Measurements from ENCODE around the gene PAX7.

DNA sequence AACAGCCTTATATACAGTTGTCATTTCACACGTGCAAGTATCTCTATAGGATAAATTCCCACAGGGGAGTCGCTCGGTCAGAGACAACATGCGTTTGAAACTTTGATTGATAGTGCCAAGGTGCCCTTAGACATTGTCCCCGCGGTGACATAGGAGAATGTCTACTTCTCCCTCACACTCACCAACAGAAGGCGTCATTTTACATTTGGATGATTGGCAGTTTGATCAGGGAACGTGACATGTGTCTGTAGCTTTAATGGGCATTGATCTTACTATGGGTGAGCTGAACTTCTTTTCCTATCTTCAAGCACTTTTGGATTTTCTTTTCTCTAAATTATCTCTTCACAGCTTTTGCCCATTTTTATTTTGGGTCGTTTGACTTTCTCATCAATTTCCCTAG is 42.6 kb upstream of the PAX7 start:
- no peak for TF ChIP-seq EZH2 (IDR thresholded peaks at IDR 0.05; ENCODE audit: insufficient read depth, low read length)
- TF ChIP-seq, protein P1, sequence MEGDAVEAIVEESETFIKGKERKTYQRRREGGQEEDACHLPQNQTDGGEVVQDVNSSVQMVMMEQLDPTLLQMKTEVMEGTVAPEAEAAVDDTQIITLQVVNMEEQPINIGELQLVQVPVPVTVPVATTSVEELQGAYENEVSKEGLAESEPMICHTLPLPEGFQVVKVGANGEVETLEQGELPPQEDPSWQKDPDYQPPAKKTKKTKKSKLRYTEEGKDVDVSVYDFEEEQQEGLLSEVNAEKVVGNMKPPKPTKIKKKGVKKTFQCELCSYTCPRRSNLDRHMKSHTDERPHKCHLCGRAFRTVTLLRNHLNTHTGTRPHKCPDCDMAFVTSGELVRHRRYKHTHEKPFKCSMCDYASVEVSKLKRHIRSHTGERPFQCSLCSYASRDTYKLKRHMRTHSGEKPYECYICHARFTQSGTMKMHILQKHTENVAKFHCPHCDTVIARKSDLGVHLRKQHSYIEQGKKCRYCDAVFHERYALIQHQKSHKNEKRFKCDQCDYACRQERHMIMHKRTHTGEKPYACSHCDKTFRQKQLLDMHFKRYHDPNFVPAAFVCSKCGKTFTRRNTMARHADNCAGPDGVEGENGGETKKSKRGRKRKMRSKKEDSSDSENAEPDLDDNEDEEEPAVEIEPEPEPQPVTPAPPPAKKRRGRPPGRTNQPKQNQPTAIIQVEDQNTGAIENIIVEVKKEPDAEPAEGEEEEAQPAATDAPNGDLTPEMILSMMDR (IDR thresholded peaks at IDR 0.05; ENCODE audit: insufficient read depth, low read depth, low read length) = no peak

All from astrocyte (in vitro differentiated cells and primary cell).